ENCODE measurements around the gene RNF144A. TPM values are rescaled to one million over a fixed set of nuclear protein-coding genes. Genes with fewer than 3 reads are reported as not detected.

Gene RNF144A
- total RNA-seq, 1 experiment from 2014 or later = 10.6 TPM

DNA sequence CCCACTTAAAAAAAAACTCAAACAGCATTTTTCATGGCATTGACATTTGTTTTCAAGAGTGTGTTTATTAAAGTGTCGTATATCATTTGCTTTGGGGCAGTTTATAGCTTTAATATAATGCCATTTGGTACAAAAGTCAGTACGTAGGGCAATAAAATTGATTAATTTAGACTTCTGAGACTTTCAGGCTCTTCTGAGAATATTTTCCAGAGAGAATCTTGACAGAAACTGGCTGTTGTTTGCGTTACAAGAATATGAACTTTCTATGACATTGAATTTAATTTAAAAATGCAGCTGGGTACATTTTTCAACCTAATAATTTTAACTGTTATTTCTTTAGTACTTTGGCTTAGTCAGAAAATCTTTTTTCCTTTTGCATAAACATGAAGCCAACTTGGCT is 98.9 kb downstream of the RNF144A start:
- no peak for DNase-seq
- no peak overlapping the region for H3K27ac ChIP-seq (ENCODE audit: insufficient read length, low read depth, low read length)
- no peak overlapping the region for H2BK15ac ChIP-seq (ENCODE audit: low read depth, low read length)
- Mint-ChIP-seq H3K36me3 (ENCODE audit: insufficient read depth in 1 of 3, low read depth in 3 of 3) (peaks cover 0 to 8% (median 2%) of the 10 kb centered on the region in 3 experiments; a peak in 2 of 7 replicates), H3K9me3 (no peaks in the 10 kb centered on the region), H3K27ac (no peak overlapping the region), H3K4me3 (no peak overlapping the region), H3K4me1 (peaks cover 12% of the 10 kb centered on the region in 2 experiments), H3K27me3 (ENCODE audit: low read depth) (no peaks in the 10 kb centered on the region; the same call in 1 of the 2 replicates)
- no peak overlapping the region for H3K18ac ChIP-seq (ENCODE audit: insufficient read length, low read depth, low read length)
- no peak overlapping the region for H3K4ac ChIP-seq (ENCODE audit: low read depth, low read length)
- no peak overlapping the region for H2AK5ac ChIP-seq (ENCODE audit: insufficient read length, low read length)
- H3K27me3 ChIP-seq (ENCODE audit: insufficient read depth, low read length) = no peaks in the 10 kb centered on the region
- no peak overlapping the region for H2AFZ ChIP-seq (ENCODE audit: low read length)
- no peak overlapping the region for H4K91ac ChIP-seq (ENCODE audit: insufficient read length, low read depth, low read length)
- H3K9ac ChIP-seq (ENCODE audit: extremely low read depth, insufficient read length, low read length) = no peak overlapping the region
- no peaks in the 10 kb centered on the region for H3K79me2 ChIP-seq (ENCODE audit: insufficient read depth, low read length)
- H2BK12ac ChIP-seq (ENCODE audit: insufficient read length, low read depth, low read length) = no peak overlapping the region
- H2BK20ac ChIP-seq (ENCODE audit: low read depth, low read length, poor library complexity, severe bottlenecking) = no peak overlapping the region
- no peaks in the 10 kb centered on the region for H3K23me2 ChIP-seq (ENCODE audit: insufficient read length, low read depth, low read length, poor library complexity, severe bottlenecking)
- no CpG with 5 or more reads among the region's 3 CpGs for WGBS (ENCODE audit: extremely low coverage, insufficient read length, low lambda C conversion rate)
- H4K8ac ChIP-seq (replicated peaks; ENCODE audit: insufficient read length, low read depth, low read length) = no peak overlapping the region
- H2BK5ac ChIP-seq (ENCODE audit: insufficient read length, low read length) = no peak overlapping the region
- no peaks in the 10 kb centered on the region for H3K79me1 ChIP-seq (ENCODE audit: insufficient read depth, low read depth, low read length, poor library complexity, severe bottlenecking)
- no peaks in the 10 kb centered on the region for H3K9me3 ChIP-seq (ENCODE audit: control insufficient read depth, low read depth, low read length)
- H3T11ph ChIP-seq (ENCODE audit: low read length) = no peak overlapping the region
- H3K56ac ChIP-seq (ENCODE audit: insufficient read length, low read depth, low read length) = no peak overlapping the region
- no peaks in the 10 kb centered on the region for H3K4me1 ChIP-seq (ENCODE audit: insufficient read depth, low read length)
- H3K23ac ChIP-seq (ENCODE audit: insufficient read length, low read depth, low read length) = no peak overlapping the region
- no peak for TF ChIP-seq CTCF (conservative IDR thresholded peaks at IDR 0.05)
- H4K5ac ChIP-seq (ENCODE audit: insufficient read length, low read depth, low read length) = no peak overlapping the region
- H2BK120ac ChIP-seq (ENCODE audit: low read depth, low read length, poor library complexity, severe bottlenecking) = no peak overlapping the region
- no peak overlapping the region for H3K14ac ChIP-seq (ENCODE audit: insufficient read depth, low read length)
- H4K20me1 ChIP-seq (ENCODE audit: control insufficient read depth, insufficient read depth, insufficient read length) = no peaks in the 10 kb centered on the region
- no peak overlapping the region for H3K4me2 ChIP-seq (ENCODE audit: insufficient read depth, insufficient read length, low read length)

Measured in H9 (cell line).